Mucosa of descending colon (tissue), 3 donors: Measurements from ENCODE around the gene PTPRK. TPM values are rescaled to one million over a fixed set of nuclear protein-coding genes. Genes with fewer than 3 reads are reported as not detected.

ENCODE experiments used
- ATAC-seq: fragments of 200-7000 bp; cut with Tn5 transposase; one replicate; pipeline ENCODE4 v1.9.1; 2020; ENCODE audit warnings: mild to moderate bottlenecking, moderate library complexity
- DNase-seq, 3 donors: peaks; one replicate each; pipeline ENCODE4 v3.0.0-alpha.2; 2020
- H3K36me3 ChIP-seq: fragments of 200-600 bp; one replicate; pipeline ENCODE4 v1.8.0; 2021; ENCODE audit warnings: low read depth, mild to moderate bottlenecking
- H3K4me1 ChIP-seq: fragments of 200-600 bp; one replicate; pipeline ENCODE4 v1.8.0; 2021; ENCODE audit warnings: low read depth, mild to moderate bottlenecking
- H3K4me3 ChIP-seq: fragments of 200-600 bp; one replicate; pipeline ENCODE4 v1.8.0; 2021; ENCODE audit warnings: mild to moderate bottlenecking
- H3K9me3 ChIP-seq: fragments of 200-600 bp; one replicate; pipeline ENCODE4 v1.8.0; 2021; ENCODE audit warnings: mild to moderate bottlenecking
- CTCF ChIP-seq: fragments of 200-600 bp; IDR thresholded peaks from one replicate; pipeline ENCODE4 v1.8.0; 2022; ENCODE audit warnings: antibody characterized with exemption, mild to moderate bottlenecking
- intact Hi-C, 2 donors: fragments of 100-400 bp; cut with DNase I in 1 of 2; cut with micrococcal nuclease in 1 of 2; formaldehyde crosslinking; loops; one replicate each; pipeline versions ENCODE4 v1.11.0 to v1.11.1; 2022; cut with DNase I, micrococcal nuclease
- total RNA-seq, 3 donors: library from RNA; stranded (reverse); fragmentation: NEBNext Ultra II Directional in 2 of 3; extraction: Animal tissue kit (Norgen Biotek cat#: 25700) in 2 of 3; gene quantifications; one replicate each; pipeline versions ENCODE4 v1.2.1 to v1.2.4, GENCODE V29; 2021 to 2023
- donor health status: DM: no; HTN: no; CAD: no; lungs with moderate emphysema.
- donor health status: DM: no; HTN: no; CAD: no.
- donor health status: DM: no; HTN: yes; CAD: no.

PTPRK gene
- total RNA-seq, 3 donors from 2014 or later = 75.9 to 159 (median 86.7) TPM

DNA sequence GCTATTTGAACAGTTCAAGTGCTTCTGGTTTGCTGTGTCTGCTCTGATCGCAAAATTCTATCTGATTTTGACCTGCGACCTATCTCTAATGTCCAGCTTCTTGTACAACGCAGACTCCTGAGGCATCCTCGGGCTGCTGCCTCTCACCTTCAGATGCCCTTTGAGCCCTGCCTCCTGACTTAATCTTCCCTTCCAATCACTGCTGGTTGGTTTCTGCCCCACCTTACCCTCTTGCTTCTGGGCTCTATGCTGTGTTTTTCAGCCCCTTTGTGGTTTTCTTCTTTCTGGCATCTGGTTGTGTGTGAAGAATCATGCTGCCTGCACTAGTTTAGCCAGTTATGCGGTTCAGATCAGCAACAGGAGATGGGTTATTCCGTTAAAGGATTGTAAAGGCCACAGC lies 488.4 kb downstream of the PTPRK start:
- DNase-seq (no peak), ATAC-seq (no peak)
- no peaks in the 10 kb centered on the region for H3K4me1 ChIP-seq
- H3K9me3 ChIP-seq = no peaks in the 10 kb centered on the region
- no peak for TF ChIP-seq CTCF
- H3K36me3 ChIP-seq = no peaks in the 10 kb centered on the region
- H3K4me3 ChIP-seq = no peak overlapping the region
- intact Hi-C loops = no loop called here

- no peak overlapping the region for H3K4me3 ChIP-seq
- TF ChIP-seq CTCF = no peak
- DNase-seq (no peak), ATAC-seq (no peak)
- no peaks in the 10 kb centered on the region for H3K4me1 ChIP-seq
- intact Hi-C loops = no loop called here
- no peaks in the 10 kb centered on the region for H3K36me3 ChIP-seq
- H3K9me3 ChIP-seq = no peaks in the 10 kb centered on the region
Observed at GRCh38 chr6:128029826-128030225, 490.6 kb downstream of the PTPRK start.

GRCh38 chr6:128028183-128028582 lies 492.2 kb downstream of the PTPRK start:
- no peak overlapping the region for H3K4me3 ChIP-seq
- intact Hi-C loops = no loop called here
- no peak for DNase-seq
- no peaks in the 10 kb centered on the region for H3K36me3 ChIP-seq
- ATAC-seq = no peak
- no peaks in the 10 kb centered on the region for H3K4me1 ChIP-seq
- no peaks in the 10 kb centered on the region for H3K9me3 ChIP-seq
- no peak for TF ChIP-seq CTCF

GRCh38 chr6:128025478-128025877 lies 494.9 kb downstream of the PTPRK start:
- ATAC-seq (no peak), DNase-seq (no peak)
- H3K4me3 ChIP-seq = no peak overlapping the region
- no peak for TF ChIP-seq CTCF
- H3K36me3 ChIP-seq = no peaks in the 10 kb centered on the region
- no peaks in the 10 kb centered on the region for H3K9me3 ChIP-seq
- intact Hi-C loops = no loop called here
- H3K4me1 ChIP-seq = no peaks in the 10 kb centered on the region

GRCh38 chr6:128024969-128025368 lies 495.4 kb downstream of the PTPRK start:
- intact Hi-C loops = no loop called here
- Histone ChIP-seq H3K4me1 (no peaks in the 10 kb centered on the region), H3K36me3 (no peaks in the 10 kb centered on the region), H3K9me3 (no peaks in the 10 kb centered on the region), H3K4me3 (no peak overlapping the region)
- no peak for TF ChIP-seq CTCF
- no peak for ATAC-seq
- no peak for DNase-seq

DNA sequence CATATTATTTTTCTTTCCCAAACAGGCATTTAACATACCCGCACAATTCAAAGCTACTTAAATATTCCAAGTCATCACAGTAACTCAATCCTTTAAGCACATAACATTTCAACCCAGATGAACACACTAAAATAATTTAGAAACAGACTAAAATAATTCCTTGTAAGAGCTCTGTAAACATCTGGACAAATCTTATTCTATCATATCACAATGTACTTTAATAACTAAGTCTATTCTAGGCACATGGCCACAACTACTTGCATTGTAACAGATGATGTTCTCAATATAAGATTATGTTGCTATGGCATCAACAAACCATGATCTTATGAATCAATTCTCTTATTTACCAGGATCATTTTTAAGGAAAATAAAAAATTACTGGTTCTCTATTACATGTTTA lies 496.4 kb downstream of the PTPRK start:
- intact Hi-C loops = no loop called here
- Histone ChIP-seq H3K4me3 (no peak overlapping the region), H3K4me1 (no peaks in the 10 kb centered on the region), H3K9me3 (no peaks in the 10 kb centered on the region), H3K36me3 (no peaks in the 10 kb centered on the region)
- no peak for DNase-seq
- no peak for ATAC-seq
- no peak for TF ChIP-seq CTCF
